SK-N-MC (cell line): ENCODE data around the gene BET1L.

Source experiments
- DNase-seq: peaks from one replicate; pipeline ENCODE4 v3.0.0-alpha.2; 2011; ENCODE audit warnings: low read depth, low spot score
- H3K27ac ChIP-seq: fragments of 200-600 bp; sonication (generic); 2 replicates; pipeline ENCODE4 v1.5.1; 2016; ENCODE audit warnings: mixed run types
- H3K36me3 ChIP-seq: fragments of 200-600 bp; sonication (generic); 2 replicates; pipeline ENCODE4 v1.6.1; 2017; ENCODE audit warnings: antibody characterized with exemption, low read length, mixed read lengths; ENCODE audit not compliant: insufficient read depth
- H3K4me3 ChIP-seq: fragments of 200-600 bp; sonication (generic); 2 replicates; pipeline ENCODE4 v1.5.1; 2016
- H3K9ac ChIP-seq: fragments of 200-600 bp; sonication (generic); 2 replicates; pipeline ENCODE4 v1.8.0; 2017; ENCODE audit warnings: mixed run types, mixed read lengths; ENCODE audit not compliant: insufficient read length
- H3K9me3 ChIP-seq: fragments of 200-600 bp; sonication (generic); 2 replicates; pipeline ENCODE4 v1.6.1; 2017; ENCODE audit warnings: low read depth, mild to moderate bottlenecking, antibody characterized with exemption, low read length, moderate library complexity, mixed read lengths
- EZH2 ChIP-seq: fragments of 200-600 bp; sonication (generic); IDR thresholded peaks from one replicate; pipeline ENCODE4 v1.6.1; 2017; ENCODE audit warnings: antibody characterized with exemption
- FOXP2 ChIP-seq: optimal IDR thresholded peaks from 2 replicates; pipeline ENCODE3; 2011; ENCODE audit warnings: mild to moderate bottlenecking, moderate library complexity; ENCODE audit not compliant: insufficient read depth; ENCODE audit errors: extremely low read length, control extremely low read depth
- POLR2AphosphoS5 ChIP-seq: IDR thresholded peaks from 2 replicates; pipeline ENCODE4 v1.6.1; 2012; ENCODE audit warnings: mild to moderate bottlenecking, low read depth, low read length, borderline replicate concordance

BET1L gene

DNA sequence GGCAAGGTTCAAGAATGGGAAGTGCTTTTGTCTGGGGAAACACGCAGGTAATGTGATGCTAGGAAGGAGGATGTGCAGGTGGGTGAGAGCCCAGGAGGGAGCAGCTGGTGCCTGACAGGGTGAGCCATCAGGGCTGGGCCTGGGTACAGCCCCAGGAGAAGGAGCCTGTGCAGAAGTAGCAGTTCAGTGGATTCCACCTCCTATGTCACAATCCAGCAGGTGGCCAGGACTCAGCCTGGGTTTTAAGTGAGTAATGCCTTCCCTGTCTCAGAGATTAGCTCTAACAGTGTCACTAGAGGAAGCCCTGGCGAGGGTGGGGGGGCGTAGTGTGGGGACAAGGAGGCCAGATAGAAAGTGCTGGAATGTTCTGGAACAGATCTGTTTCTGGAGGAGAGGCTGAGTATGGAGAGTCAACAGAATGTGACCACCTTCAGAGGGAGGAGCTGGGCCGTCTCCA is 8.4 kb upstream of the BET1L start:
- H3K36me3 ChIP-seq = peaks cover 40% of the 10 kb centered on the region
- H3K4me3 ChIP-seq = no peak overlapping the region
- no peak overlapping the region for H3K27ac ChIP-seq
- no peak for TF ChIP-seq FOXP2
- H3K9me3 ChIP-seq = no peaks in the 10 kb centered on the region
- no peak for DNase-seq
- H3K9ac ChIP-seq = no peak overlapping the region

DNA sequence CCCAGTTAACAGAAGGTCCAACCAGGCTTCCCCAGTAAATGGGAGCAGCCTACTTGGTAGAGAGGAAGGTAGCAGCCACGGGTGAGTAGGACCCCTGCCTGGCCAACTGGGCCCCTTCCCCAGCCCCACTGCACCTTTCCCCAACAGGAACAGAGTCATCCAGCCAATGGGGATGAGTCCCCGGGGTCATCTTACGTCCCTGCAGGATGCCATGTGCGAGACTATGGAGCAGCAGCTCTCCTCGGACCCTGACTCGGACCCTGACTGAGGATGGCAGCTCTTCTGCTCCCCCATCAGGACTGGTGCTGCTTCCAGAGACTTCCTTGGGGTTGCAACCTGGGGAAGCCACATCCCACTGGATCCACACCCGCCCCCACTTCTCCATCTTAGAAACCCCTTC is 6.9 kb upstream of the BET1L start:
- TF ChIP-seq FOXP2 (no peak), POLR2AphosphoS5 (no peak), EZH2 (no peak)
- Histone ChIP-seq H3K27ac (no peak overlapping the region), H3K36me3 (peaks cover 51% of the 10 kb centered on the region)

DNA sequence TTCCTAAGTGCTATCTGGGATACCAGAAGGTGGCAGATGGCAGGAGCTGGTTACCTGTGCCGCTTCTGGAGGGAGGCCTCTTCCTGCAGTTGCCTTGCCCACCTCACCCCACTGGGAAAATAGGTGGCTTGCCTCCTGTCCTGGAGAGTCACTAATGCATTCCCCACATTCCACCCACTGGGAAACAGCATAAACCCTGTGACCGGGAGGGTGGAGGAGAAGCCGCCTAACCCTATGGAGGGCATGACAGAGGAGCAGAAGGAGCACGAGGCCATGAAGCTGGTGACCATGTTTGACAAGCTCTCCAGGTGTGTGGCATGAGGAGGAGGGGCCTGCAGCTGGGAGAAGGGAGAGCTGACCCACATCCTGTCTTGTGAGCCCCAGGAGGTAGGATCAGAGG is 5.9 kb upstream of the BET1L start:
- H3K9me3 ChIP-seq = no peaks in the 10 kb centered on the region
- DNase-seq = no peak
- TF ChIP-seq FOXP2 (no peak), POLR2AphosphoS5 (no peak), EZH2 (no peak)
- H3K4me3 ChIP-seq = no peak overlapping the region
- no peak overlapping the region for H3K9ac ChIP-seq
- no peak overlapping the region for H3K27ac ChIP-seq
- peaks cover 51% of the 10 kb centered on the region for H3K36me3 ChIP-seq

More for the DNA sequence above, 6.9 kb upstream of the BET1L start:
- Histone ChIP-seq H3K9me3 (no peaks in the 10 kb centered on the region), H3K4me3 (no peak overlapping the region), H3K9ac (no peak overlapping the region)
- DNase-seq = no peak

DNA sequence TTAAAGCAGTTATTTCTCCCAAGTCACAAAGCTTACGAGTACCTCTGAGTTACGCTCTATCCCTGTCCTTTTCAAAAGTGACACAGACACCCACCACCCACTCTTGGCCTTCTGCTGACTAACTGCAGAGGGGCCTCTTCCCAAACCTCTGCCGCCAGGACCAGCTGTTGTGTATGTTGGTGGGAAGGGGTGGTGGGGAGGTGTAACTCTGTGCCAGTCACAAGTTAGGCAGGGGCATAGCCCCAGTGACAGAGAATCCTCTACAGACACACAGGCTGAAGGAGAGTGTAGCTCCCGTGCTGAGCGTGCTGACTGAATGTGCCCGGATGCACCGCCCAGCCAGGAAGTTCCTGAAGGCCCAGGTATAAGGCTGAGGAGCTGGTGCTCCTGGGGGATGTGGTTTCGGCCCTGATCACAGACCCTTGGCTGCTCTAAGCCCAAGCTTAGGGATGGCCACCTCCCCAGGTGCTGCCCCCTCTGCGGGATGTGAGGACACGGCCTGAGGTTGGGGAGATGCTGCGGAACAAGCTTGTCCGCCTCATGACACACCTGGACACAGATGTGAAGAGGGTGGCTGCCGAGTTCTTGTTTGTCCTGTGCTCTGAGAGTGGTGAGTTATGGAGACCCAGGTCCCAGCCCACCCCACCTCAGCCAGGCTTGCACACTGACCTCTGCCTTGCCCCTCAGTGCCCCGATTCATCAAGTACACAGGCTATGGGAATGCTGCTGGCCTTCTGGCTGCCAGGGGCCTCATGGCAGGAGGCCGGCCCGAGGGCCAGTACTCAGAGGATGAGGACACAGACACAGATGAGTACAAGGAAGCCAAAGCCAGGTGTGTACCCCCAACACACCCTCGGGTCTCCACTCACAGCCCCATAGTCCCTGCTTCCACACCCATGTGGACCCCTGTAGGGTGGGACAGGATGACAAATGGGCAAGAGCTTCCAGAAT is 5.2 kb upstream of the BET1L start:
- Histone ChIP-seq H3K27ac (no peak overlapping the region), H3K36me3 (peaks cover 51% of the 10 kb centered on the region), H3K4me3 (no peak overlapping the region), H3K9me3 (no peaks in the 10 kb centered on the region), H3K9ac (no peak overlapping the region)
- TF ChIP-seq EZH2 (no peak), POLR2AphosphoS5 (no peak), FOXP2 (no peak)
- no peak for DNase-seq

DNA sequence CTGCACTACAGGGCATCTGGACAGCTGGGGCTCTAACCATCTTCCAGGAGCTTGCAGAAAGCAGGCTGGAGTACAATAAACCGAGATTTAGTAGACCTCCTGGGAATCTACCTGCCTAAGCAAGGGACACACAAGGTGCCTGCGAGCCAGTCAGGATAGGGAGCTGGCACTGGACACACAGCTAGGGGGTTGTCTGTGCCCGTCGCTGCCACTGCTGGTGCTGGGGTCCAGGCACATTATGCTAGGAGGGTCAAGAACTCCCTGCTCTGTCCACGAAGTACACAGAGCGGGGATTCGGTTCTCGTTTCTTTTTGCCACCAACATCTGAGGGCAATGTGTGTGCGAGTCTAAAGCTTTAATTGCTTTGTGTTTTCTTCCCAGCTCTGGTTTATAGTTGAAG is 4.5 kb upstream of the BET1L start:
- H3K4me3 ChIP-seq = no peak overlapping the region
- H3K9ac ChIP-seq = no peak overlapping the region
- no peaks in the 10 kb centered on the region for H3K9me3 ChIP-seq
- DNase-seq = no peak
- TF ChIP-seq EZH2 (no peak), POLR2AphosphoS5 (no peak), FOXP2 (no peak)
- H3K27ac ChIP-seq = no peak overlapping the region
- H3K36me3 ChIP-seq = peaks cover 51% of the 10 kb centered on the region

DNA sequence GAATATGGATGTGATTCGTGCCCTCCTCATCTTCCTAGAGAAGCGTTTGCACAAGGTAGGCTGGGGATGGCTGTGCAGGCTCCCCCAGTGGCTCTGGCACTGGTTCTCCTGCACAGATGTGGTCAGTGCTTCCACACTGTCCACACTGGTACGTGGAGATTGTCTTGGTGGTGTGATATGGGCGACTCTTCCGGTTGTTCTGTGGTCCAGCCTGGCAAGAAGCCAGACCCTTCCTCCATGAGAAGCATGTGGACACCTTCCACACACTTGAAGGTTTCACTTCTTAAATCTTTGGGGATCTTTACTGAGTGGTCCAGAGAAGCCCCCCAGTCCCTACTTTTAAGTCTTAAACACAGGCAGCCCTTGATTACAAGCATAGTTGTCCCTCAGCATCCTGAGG is 4.1 kb upstream of the BET1L start:
- H3K9ac ChIP-seq = no peak overlapping the region

DNA sequence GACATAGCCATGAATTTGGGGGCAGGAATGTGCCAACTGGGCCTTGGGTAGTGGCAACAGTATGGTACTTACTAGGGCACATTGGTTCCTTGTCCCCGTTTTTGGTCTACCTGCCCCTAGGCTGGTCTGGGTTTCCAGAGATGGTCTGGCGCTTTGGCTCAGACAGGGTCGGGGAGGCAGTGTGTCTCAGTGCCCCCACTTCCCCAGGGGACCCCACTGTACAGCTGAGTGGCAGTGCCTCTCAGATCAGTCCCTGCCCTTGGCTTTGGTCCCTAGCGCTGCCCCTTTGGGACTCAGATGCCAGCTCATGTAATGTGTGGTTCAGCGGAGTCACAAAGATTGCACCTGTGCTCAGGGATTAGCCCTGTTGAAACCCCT is 3.6 kb upstream of the BET1L start:
- no peak for TF ChIP-seq FOXP2
- TF ChIP-seq EZH2 = no peak
- TF ChIP-seq POLR2AphosphoS5 = no peak
- Histone ChIP-seq H3K9ac (peak overlapping the region; percentile 26), H3K9me3 (no peaks in the 10 kb centered on the region), H3K4me3 (no peak overlapping the region), H3K36me3 (peaks cover 51% of the 10 kb centered on the region), H3K27ac (no peak overlapping the region)
- DNase-seq = no peak

More for the DNA sequence above, 4.1 kb upstream of the BET1L start:
- TF ChIP-seq FOXP2 (no peak), POLR2AphosphoS5 (no peak), EZH2 (no peak)
- Histone ChIP-seq H3K27ac (no peak overlapping the region), H3K36me3 (peaks cover 51% of the 10 kb centered on the region), H3K9me3 (no peaks in the 10 kb centered on the region), H3K4me3 (no peak overlapping the region)
- no peak for DNase-seq

DNA sequence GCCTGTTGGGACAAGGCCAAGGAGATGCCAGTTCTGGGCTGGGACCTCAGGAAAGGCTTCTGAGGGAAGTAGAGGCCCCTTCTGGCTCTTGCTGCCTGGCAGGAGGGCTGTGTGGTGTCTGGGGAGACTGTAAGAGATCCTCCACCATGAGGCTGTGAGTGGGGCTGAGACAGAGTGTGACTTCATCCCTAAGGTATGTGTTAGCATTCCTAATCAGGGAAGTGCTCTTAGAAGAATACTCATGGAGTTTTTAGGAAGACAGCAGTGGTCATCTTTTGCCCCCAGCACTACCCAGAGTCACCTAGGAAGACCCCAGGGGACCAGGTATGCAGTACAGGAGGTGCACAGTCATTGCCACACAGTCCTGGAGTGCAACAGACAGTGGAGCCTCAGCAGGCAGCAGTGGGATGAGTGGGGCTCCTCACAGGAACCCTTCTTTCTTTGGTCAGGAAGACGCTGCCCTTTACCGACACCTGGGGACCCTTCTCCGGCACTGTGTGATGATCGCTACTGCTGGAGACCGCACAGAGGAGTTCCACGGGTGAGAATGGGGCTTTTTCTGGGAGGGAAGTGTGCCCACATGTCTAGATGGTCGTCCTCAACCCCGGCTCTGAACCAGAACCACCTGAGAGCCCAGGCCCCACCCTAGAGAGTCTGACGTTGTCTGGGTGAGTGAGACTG is 3.1 kb upstream of the BET1L start:
- H3K9me3 ChIP-seq = no peaks in the 10 kb centered on the region
- no peak for TF ChIP-seq FOXP2
- no peak for TF ChIP-seq POLR2AphosphoS5
- no peak for TF ChIP-seq EZH2
- peak overlapping the region; percentile 96 for H3K4me3 ChIP-seq
- no peak overlapping the region for H3K27ac ChIP-seq
- DNase-seq = no peak
- peak overlapping the region; percentile 37 for H3K9ac ChIP-seq
- peaks cover 52% of the 10 kb centered on the region for H3K36me3 ChIP-seq
